Parietal lobe (tissue), 1 donor: ENCODE data around the gene CNMD. TPM values are rescaled to one million over a fixed set of nuclear protein-coding genes. Genes with fewer than 3 reads are reported as not detected.

Source experiments
- total RNA-seq: library from RNA; depleted of rRNA; stranded (reverse); fragments of >200 nt; gene quantifications from one replicate; pipeline ENCODE4 v1.2.3, GENCODE V29; 2014

The CNMD gene
- 1.6 TPM for total RNA-seq

DNA sequence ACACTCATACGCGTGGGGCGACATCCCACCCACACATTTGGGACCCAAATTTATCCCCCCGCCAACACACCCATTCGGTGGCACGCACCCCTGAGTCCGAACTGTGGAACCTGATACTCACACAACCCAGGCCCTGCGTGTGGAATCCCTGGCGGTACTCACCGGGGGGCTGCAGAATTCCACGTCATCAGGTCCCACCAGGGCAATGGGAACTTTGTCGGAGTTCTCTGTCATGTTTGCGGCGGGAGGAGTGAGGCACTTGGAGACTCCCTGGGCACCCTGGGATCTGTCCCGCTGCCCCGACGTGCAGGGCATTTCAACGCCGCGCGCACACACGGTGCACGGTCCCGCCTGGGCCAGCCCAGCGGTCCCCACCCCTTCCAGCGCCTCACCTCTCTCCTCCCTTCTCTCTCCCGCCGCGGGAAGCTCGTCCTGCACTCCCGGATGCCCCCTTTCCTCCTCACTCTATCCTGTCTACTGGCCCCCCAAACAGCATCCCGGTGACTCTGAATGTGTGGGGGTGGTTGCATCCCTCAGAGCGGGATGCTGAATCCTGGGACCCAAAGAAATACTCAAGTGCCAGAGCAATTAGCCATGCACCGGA is at the start of gene CNMD:
TSS of gene CNMD (minus strand) at position 353 of the 604 bp plus-strand sequence. CDS start at position 234, 119 bp downstream.

Other genes starting within 250 kb of the CNMD start
- gene HNRNPA1L2, start 97.4 kb downstream of the CNMD start, total RNA-seq = 8.8 TPM
- 98.0 TPM for gene SUGT1, start 87.0 kb downstream of the CNMD start, total RNA-seq
- gene PCDH8, start 108.8 kb upstream of the CNMD start, total RNA-seq = 36.3 TPM